Stimulated activated CD8-positive, alpha-beta memory T cell treated with anti-CD3 and anti-CD28 coated beads, Interleukin-2, amount 100 ng/mL, for 48 hours (primary cell): ENCODE data around the gene CD247.
"Not testable (repeated sequence)": the region's sequence is repeated elsewhere in the genome, so short reads cannot be mapped to it uniquely, and the experiment has no call there.

ENCODE experiments used
- DNase-seq, 2 donors: peaks; one replicate each; pipeline ENCODE4 v3.0.0-alpha.2; 2020; ENCODE audit warnings: low read depth in 2 of 2

CD247 gene

GRCh38 chr1:167518331-167518700 lies at the start of gene CD247:
CD247 (minus strand) TSS chr1:167518529; CDS start chr1:167518465, 64 bp downstream.
- DNase-seq: peak; percentile 37 to 43

- no peak for DNase-seq
Measured at GRCh38 chr1:167567663-167568062, 49.3 kb upstream of the CD247 start.

- DNase-seq: no peak
Measured at GRCh38 chr1:167566766-167567165, 48.4 kb upstream of the CD247 start.

GRCh38 chr1:167565922-167566321 lies 47.6 kb upstream of the CD247 start:
- no peak for DNase-seq

GRCh38 chr1:167564612-167565270 lies 46.4 kb upstream of the CD247 start:
- no peak for DNase-seq

GRCh38 chr1:167563579-167564246 lies 45.4 kb upstream of the CD247 start:
- DNase-seq: no peak

GRCh38 chr1:167562702-167563101 lies 44.4 kb upstream of the CD247 start:
- no peak for DNase-seq

- DNase-seq: no peak
Measured at GRCh38 chr1:167561753-167562152, 43.4 kb upstream of the CD247 start.

GRCh38 chr1:167555971-167556714 lies 37.8 kb upstream of the CD247 start:
- peak; percentile 34 to 65 for DNase-seq

GRCh38 chr1:167555072-167555471 lies 36.7 kb upstream of the CD247 start:
- not testable (repeated sequence) for DNase-seq

- no peak for DNase-seq
Measured at GRCh38 chr1:167554028-167554779, 35.9 kb upstream of the CD247 start.

GRCh38 chr1:167553136-167554027 lies 35.1 kb upstream of the CD247 start, which contains the start of gene CREG1:
CREG1 (minus strand) TSS chr1:167553762.
- peak; percentile 84 to 86 for DNase-seq

GRCh38 chr1:167551362-167551761 lies 33.0 kb upstream of the CD247 start:
- DNase-seq: no peak

- DNase-seq: no peak
Measured at GRCh38 chr1:167548059-167548932, 30.0 kb upstream of the CD247 start.

- no peak for DNase-seq
Measured at GRCh38 chr1:167546935-167547334, 28.6 kb upstream of the CD247 start.

GRCh38 chr1:167545349-167545748 lies 27.0 kb upstream of the CD247 start:
- no peak for DNase-seq

GRCh38 chr1:167544447-167545093 lies 26.2 kb upstream of the CD247 start:
- no peak for DNase-seq

- DNase-seq: no peak
Measured at GRCh38 chr1:167543199-167543990, 25.1 kb upstream of the CD247 start.
